GM19452 (cell line): ENCODE data around the gene SLC6A18.
"Not testable (repeated sequence)": the region's sequence is repeated elsewhere in the genome, so short reads cannot be mapped to it uniquely, and the experiment has no call there.

Source experiments
- ATAC-seq: cut with Tn5 transposase; IDR thresholded peaks from one replicate; pipeline ENCODE4 v1.9.1; 2021; ENCODE audit not compliant: unreplicated experiment

Gene SLC6A18

DNA sequence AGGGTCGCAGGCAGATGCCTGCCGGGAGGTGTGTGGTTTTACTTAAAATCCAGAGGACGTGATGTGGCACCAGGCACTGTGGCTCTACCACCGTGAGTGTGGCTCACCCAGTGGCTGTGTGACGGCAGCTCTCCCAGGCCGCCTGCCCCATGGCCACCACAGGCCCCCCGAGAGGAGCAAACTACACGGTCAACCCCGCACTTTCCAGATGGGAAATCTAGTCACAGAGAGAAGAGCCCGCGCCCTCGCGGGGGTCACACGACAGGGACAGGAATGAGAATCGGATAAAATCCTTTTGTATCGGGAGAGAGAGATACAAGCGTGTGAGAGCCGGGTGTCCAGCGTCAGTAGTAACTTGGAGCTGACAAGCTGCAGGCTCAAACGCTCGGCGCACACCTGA, 45.2 kb downstream of the SLC6A18 start:
- ATAC-seq, result no peak

DNA sequence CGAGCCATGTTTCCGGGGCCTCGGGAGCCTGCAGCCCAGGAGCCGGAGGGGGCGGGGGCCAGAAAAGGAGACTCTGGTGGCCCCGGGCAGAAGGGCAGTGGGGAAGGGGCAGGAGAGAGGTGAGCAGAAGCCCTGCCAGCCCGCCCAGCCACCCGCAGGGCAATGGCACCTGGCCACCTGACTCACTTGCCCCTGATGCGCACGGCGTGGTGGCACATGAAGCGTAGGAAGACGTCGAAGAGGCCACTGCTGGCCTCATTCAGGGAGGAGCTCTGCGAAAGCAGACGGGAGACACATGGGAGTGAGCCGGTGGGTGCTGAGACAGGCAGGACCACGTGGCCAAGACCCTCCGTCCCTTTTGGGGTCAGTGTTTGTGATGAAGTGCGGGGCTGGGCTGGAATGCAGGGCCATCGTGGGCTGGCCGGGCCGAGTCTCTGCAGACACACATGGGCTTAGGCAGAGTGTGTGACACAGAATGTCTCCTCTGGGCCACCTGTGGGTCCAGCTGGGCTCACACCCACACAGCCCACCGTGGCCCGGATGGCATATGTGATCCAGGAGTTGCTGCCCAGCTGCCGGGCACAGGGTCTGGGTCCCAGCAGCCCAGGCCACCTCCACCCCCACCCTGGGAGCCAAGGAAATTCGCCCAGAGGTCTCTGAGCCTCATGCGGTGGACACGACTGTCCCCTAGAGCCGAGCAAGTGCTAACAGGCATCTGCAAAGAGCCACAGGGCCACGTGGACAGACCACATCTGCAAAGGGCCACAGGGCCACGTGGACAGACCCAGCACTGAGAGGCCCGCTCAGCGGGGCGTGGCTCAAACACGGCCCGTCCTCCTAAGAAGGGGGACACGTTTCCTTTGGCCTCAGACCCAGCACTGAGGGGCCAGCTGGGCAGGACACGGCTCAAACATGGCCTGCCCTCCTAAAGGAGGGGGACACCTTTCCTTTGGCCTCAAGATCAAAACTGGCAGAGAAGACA, 46.0 kb downstream of the SLC6A18 start:
- ATAC-seq, result no peak

DNA sequence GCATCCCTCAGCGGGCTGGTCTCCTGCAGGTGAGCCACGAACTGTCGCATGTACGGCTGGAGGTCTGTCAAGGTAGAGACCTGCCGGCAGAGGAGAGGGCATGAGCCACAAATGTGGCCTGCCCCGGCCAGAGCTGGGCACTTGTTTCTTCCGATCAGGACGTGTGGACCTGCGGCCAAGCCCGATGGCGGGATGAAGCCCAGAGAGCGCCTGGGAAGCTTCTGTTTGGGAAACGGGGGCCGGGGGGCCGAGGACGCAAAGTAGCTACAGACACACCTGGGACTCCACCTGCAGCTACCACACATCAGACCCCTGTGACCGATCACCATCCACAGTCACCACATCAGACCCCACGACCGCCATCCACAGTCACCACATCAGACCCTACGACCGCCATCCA, 47.0 kb downstream of the SLC6A18 start:
- no peak for ATAC-seq

DNA sequence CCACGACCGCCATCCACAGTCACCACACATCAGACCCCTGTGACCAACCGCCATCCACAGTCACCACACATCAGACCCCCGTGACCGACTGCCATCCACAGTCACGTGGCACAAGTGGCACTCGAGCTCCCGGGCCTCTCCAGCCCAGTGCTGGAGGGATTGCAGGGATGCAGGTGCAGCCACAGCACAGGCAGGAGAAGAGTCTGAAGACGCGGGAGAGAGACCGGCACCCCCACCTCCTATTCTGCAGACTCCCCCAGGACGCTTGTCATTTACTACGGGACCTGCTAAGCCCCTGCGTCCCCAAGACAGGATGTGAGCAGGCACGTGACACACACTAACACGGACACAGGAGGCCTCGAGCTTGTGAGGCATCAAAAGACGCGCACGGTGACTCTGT, 48.6 kb downstream of the SLC6A18 start:
- no peak for ATAC-seq

DNA sequence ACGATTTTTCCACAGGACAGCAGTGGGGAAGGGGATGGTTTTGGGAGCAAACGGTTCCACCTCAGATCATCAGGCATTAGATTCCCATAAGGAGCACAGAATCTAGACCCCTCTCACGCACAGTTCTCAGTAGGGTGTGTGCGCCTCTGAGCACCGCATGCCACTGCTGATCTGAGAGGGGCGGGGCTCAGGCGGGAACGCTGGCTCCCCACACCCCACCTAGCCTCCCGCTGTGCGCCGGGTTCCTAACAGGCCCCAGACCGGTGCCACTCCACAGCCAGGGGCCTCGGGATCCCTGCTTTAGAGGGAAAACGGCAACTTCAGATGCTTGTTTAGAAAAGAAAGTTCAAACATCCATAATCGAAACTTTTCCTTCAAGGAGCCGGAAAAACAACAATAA, 49.3 kb downstream of the SLC6A18 start:
- ATAC-seq, result no peak

DNA sequence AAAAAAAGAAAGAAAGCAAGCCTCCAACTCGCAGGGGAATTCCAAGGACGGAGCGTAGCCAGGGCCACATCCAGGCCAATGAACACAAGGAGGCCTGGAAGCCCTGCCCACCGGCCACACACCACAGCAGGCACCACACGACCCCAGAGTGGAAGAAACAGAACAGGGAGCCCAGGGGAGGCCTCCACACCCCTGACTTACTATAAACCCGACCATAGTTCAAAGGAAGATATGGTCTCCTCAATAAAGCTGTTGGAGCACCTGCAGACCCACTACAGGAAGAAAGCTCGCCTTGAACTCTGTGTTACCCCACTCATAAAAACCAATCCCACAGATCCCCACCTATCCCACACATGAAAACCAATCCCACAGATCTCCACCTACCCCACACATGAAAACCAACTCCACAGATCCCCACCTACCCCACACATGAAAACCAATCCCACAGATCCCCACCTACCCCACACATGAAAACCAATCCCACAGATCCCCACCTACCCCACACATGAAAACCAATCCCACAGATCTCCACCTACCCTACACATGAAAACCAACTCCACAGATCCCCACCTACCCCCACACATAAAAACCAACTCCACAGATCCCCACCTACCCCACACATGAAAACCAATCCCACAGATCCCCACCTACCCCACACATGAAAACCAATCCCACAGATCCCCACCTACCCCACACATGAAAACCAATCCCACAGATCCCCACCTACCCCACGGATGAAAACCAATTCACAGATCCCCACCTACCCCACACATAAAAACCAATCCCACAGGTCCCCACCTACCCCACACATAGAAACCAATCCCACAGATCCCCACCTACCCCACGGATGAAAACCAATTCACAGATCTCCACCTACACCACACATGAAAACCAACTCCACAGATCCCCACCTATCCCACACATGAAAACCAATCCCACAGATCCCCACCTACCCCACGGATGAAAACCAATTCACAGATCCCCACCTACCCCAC, 50.5 kb downstream of the SLC6A18 start:
- ATAC-seq, result not testable (repeated sequence)

DNA sequence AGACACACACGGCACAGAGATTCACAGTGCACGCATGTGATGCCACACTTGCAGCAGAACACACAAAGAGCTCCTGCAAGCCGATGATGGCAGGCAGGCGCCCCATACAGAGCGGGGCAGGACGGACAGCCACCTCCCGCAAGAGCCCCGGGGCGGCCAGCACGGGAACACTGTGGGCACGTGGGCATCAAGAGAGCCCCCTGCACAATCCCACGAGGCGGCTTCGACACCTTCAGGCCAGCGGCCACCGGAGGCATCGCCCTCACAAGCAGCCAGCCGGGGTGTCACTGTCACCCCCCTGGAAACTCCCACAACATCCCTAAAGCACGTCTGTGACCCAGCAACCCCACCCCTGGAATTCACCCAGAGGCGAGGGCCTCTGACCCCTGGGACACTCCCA, 51.7 kb downstream of the SLC6A18 start:
- ATAC-seq, result no peak

DNA sequence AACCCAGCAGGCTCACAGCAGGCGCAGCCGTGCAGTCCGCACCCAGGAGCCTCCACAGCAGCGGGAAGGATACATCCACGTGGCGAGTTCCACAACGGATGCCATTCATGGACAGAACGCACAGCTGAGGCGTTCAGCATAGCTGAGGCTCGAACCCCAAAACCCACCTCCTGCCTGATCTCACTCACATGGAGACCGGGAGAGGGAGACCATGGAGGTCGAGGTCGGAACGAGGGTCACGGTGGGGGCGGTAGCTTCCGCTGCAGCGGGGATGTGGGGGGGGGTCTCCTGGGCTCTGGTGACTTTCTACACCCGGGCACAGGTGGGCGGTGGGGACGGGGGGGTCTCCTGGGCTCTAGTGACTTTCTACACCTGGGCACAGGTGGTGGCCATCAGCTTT, 52.1 kb downstream of the SLC6A18 start:
- no peak for ATAC-seq

DNA sequence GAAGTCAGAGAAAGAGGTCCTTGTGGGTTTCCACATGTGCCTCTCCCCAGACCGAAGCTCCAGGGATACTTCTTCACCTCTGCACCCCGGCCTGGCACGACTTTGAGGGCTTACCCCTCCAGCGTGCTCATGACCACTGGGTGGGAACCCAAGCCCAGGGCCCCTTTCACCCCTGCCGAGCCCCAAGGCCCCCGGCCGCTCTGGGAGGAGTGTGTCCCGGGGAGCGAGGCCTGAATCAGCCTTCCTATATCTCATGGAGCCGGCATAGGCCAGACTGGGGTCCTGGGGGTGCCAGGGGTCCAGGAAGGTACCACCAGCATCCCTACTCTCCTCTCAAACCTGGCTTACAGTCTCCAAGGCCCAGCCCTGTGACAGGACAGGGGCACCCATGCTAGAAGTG, 52.6 kb downstream of the SLC6A18 start:
- no peak for ATAC-seq

DNA sequence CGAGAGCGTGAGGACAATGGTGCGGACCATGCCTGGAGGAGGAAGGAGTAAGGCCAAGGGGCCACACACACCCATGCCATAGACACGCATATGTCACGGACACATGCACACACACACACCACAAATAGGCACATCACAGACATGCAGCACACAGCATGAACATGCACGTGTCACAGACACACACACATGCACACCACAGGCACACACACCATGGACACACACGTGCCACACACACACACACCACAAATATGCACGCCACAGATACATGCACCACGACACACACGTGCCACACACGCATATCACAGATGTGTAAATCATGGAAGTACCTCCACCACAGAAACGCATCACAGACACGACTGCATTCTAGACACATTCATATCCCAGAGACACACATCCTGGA, 53.0 kb downstream of the SLC6A18 start:
- ATAC-seq, result no peak

GRCh38 chr5:1278656-1279442, 53.7 kb downstream of the SLC6A18 start:
- ATAC-seq, result no peak

DNA sequence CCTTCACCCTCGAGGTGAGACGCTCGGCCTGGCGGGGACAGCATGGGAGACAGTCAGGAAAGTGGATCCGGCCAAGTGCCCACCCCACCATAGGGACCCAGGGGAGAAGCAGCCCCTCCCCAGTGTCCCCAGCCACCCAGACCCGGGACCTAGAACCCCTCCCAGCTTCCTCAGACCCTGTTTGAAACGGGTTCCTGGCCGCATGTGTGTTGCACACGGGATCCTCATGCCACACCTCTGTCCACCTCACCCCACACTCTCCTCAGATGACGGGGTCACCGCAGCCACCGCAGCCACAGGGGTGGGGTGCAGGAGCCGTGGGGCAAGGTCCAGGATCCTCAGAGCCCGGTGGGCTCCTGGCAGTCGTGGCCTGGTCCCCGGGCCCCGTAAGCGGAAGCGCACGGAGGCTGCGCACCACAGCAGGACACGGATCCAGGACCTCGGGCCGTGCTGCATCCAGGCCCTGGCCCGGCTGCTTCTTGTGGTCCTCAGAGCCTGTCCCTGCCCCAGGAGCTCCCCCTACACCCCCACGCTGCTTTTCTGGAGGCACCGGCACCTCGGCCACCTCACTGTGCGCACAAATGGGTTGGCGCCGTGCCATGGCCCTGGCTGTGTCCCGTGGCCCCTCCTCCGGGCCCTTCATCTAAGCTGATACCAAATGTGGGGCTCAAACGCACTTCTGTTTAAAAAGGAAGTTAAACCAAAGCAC, 54.4 kb downstream of the SLC6A18 start:
- no peak for ATAC-seq

DNA sequence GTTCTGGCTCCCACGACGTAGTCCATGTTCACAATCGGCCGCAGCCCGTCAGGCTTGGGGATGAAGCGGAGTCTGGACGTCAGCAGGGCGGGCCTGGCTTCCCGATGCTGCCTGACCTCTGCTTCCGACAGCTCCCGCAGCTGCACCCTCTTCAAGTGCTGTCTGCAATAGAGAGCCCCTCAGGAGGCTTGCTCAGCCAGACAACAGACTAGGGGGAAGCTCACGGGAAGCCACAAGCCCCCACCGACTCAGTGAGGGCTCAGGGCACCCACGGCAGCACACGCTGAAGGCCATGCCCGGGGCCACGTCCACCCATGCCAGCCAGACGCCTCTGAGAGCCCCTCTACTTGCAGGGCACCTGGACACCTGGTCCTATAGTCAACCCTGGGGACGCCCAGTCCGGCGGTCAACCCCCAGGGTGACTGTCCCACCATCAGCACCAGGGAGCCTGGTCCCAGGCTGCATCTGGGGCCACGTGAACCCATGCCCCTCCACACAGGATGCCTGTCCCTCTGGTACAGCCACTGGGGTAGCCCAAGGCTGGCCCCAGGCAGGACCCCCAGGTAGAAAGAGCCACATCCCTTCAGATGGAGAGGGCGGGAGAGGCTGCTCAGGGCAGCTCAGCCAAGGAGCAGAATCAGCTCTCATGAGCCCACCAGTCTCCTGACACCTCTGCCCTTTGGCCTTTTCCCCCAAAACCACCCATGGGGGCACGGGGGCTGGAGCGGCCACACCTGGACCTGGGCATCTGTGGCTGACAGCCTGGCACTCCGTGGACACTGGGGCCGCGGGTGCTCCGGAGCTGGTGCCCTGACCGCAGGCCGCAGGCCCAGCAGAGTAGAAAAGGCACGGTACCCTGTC, 55.2 kb downstream of the SLC6A18 start:
- no peak for ATAC-seq

- no peak for ATAC-seq
Observed at GRCh38 chr5:1281038-1281882, 56.1 kb downstream of the SLC6A18 start.

GRCh38 chr5:1282131-1282992, 57.2 kb downstream of the SLC6A18 start:
- ATAC-seq, result no peak

GRCh38 chr5:1282993-1283728, 58.0 kb downstream of the SLC6A18 start:
- not testable (repeated sequence) for ATAC-seq

- ATAC-seq, result not testable (repeated sequence)
Observed at GRCh38 chr5:1283729-1284041, 58.5 kb downstream of the SLC6A18 start.
